Measurements from ENCODE around the gene TCF4.

TCF4 gene

DNA sequence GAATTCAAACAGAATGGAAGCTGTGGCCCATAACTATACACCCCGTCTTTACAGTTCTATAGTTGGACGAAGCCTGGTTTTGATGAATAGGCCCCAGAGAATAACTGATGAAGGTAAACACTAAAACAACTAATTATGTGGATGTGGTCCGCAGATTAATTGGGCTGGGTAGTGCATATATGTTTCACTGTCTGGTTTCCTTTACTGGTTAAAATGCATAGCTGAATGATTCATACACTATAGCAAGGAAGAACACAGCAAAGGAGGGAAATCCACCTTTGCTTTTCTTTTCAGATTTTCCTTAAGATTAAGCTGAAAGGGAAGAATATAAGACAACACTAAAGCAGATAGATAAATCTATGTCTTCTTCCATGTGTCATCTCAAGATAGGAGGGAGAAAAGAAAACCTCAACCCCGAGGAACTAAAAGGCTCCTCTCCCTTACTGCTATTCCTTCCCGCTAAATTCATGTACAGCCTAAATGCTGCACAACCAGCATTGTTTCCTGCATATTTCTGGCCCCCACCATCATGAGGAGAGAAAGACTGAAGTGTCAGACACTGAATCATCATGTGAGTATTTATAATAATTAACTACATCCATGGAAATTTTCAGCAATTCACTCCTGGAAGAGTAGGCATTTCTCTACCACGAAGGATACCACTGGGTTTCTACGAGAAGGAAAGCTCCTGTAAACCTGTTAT is 331.6 kb downstream of the TCF4 start:
- no peak for DNase-seq (ENCODE audit: low read depth)
- TF ChIP-seq, protein P1, sequence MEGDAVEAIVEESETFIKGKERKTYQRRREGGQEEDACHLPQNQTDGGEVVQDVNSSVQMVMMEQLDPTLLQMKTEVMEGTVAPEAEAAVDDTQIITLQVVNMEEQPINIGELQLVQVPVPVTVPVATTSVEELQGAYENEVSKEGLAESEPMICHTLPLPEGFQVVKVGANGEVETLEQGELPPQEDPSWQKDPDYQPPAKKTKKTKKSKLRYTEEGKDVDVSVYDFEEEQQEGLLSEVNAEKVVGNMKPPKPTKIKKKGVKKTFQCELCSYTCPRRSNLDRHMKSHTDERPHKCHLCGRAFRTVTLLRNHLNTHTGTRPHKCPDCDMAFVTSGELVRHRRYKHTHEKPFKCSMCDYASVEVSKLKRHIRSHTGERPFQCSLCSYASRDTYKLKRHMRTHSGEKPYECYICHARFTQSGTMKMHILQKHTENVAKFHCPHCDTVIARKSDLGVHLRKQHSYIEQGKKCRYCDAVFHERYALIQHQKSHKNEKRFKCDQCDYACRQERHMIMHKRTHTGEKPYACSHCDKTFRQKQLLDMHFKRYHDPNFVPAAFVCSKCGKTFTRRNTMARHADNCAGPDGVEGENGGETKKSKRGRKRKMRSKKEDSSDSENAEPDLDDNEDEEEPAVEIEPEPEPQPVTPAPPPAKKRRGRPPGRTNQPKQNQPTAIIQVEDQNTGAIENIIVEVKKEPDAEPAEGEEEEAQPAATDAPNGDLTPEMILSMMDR (IDR thresholded peaks at IDR 0.05; ENCODE audit: control insufficient read depth, extremely low read depth, insufficient read depth): no peak
- H3K4me3 ChIP-seq (ENCODE audit: low read depth, low read length): no peak overlapping the region

DNA sequence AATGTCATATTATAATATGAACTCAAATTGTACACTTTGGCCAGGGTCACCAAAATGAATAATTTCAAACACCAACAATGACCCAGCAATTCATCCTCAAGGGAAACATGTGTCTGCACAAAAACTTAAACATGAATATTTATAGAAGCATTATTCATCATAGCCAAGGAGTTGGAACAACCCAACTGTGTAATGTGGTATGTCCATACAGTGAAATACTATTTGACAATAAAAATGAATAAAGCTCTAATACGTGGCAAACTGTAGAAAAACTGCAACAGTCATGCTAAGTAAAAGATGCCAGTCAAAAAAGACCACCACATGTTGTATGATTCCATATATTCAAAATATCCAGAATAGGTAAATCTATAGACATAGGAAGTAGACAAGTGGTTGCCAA is 334.2 kb downstream of the TCF4 start:
- no peak overlapping the region for H3K4me3 ChIP-seq (ENCODE audit: low read depth, low read length)
- TF ChIP-seq, protein P1 (IDR thresholded peaks at IDR 0.05; ENCODE audit: control insufficient read depth, extremely low read depth, insufficient read depth): no peak
- no peak for DNase-seq (ENCODE audit: low read depth)

DNA sequence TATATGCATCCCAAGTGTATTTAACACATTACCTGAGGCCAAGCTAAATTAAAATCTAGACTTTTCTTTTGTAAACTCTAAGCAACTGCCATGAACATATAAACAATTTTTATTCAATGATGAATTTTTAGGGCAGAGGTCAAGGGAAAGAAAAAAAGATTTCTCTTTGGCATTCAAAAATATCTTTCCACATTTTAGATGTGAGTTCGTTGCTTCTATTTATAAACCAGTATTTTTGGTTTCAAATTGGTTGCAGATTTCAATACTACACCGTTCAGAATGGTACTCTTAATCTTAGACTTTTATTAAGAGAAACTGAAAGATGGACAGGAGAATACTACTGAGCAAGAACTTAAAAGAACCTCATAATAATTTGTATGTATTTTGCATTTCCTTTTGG is 335.1 kb downstream of the TCF4 start:
- TF ChIP-seq, protein P1 (IDR thresholded peaks at IDR 0.05; ENCODE audit: control insufficient read depth, extremely low read depth, insufficient read depth): no peak
- H3K4me3 ChIP-seq (ENCODE audit: low read depth, low read length): no peak overlapping the region
- DNase-seq (ENCODE audit: low read depth): no peak

DNA sequence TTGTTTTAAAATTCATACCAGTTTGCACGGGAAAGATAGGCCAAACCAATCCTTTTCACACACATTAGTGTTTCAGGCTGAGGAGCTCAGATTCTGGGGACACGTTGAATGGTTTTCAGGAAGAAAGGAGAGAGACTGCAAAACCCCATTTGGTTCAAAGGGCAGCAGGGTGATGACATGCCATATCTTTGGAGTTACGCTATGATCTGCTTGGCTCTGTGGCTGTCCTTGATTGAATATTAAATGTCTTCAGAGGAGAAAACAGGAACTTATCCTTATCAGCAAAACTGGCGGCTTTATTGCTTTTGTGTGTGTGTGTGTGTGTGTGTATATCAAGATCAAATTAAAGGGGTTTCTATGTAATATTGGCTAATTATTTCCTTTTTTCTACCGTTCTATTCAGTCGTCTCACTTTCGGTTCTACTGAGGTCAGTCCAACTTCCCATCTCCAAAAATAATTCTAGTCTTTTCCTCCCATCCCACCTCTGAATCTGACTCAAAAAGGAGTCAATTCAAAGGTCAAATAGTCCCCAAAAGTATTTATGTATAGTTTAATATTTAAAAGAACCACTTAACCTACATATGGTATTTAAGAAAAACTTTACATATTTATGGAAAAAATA is 335.8 kb downstream of the TCF4 start:
- TF ChIP-seq, protein P1 (IDR thresholded peaks at IDR 0.05; ENCODE audit: control insufficient read depth, extremely low read depth, insufficient read depth): no peak
- no peak overlapping the region for H3K4me3 ChIP-seq (ENCODE audit: low read depth, low read length)
- no peak for DNase-seq (ENCODE audit: low read depth)

DNA sequence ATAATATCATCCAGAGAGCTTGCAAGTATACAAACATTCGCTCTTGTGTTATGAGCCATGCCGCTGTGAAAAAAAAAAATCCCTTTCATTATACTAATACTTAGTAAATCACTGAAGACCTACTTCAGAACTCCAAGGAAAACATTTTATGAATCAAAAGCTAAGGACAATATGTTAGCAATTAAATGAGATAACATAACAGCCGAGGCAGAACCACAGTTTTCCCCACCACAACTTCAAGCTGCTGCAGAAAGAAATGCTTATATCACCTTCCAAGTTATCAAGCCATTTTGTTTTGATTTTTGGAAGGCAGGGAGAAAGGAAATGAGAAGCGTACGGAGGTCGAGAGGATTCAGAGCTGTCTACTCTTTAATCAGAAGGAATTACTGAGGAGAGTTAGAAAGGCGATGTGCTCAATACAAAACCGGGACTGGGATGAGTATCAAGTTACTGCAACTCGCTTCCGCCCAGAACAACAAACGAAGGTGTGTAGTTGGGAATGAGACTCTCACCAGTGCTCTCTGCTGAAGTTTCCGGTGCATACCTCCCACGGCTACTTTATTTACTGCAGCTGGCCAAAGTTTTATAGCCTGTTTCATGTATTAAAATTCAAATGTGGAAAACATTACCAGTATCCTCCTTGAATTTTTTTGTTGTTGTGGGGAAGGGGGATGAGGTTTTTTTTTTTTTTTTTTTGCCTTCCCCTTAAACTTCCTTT is 336.6 kb downstream of the TCF4 start:
- DNase-seq (ENCODE audit: low read depth): no peak
- H3K4me3 ChIP-seq (ENCODE audit: low read depth, low read length): no peak overlapping the region
- TF ChIP-seq, protein P1 (IDR thresholded peaks at IDR 0.05; ENCODE audit: control insufficient read depth, extremely low read depth, insufficient read depth): no peak

DNA sequence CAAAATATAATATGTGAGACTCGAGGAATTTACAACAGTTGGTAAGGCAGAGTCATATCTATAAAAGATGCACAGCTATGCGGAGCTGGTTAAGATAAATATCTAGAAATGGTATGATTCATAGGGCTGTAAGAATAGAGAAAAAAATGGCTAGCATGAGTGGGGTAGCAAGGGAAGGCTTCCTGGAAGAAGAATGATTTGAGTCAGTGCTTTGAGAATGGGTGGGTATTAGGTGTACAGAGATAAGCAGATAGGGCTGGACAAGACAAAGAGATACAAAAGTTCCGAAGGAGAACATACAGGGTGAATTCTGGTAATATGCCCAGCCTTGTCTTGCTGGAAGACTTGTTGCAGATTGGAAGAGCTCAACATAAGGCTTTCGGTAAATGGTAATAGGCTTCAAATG is 337.2 kb downstream of the TCF4 start:
- no peak for DNase-seq (ENCODE audit: low read depth)
- TF ChIP-seq, protein P1 (IDR thresholded peaks at IDR 0.05; ENCODE audit: control insufficient read depth, extremely low read depth, insufficient read depth): no peak
- no peak overlapping the region for H3K4me3 ChIP-seq (ENCODE audit: low read depth, low read length)
